Neural progenitor cell (in vitro differentiated cells): ENCODE results near the gene TBCK.

ENCODE experiments used
- CTCF ChIP-seq: fragments of 200-600 bp; sonication (generic); IDR thresholded peaks from 2 replicates; pipeline ENCODE4 v1.5.1; 2017; ENCODE audit warnings: antibody characterized with exemption, mild to moderate bottlenecking
- EZH2 ChIP-seq: fragments of 200-600 bp; sonication (generic); IDR thresholded peaks from 2 replicates; pipeline ENCODE4 v1.6.1; 2017; ENCODE audit warnings: antibody characterized with exemption, mild to moderate bottlenecking, moderate library complexity
- EZH2phosphoT487 ChIP-seq: fragments of 200-600 bp; sonication (generic); IDR thresholded peaks from 2 replicates; pipeline ENCODE4 v1.6.1; 2017; ENCODE audit warnings: antibody characterized with exemption

DNA sequence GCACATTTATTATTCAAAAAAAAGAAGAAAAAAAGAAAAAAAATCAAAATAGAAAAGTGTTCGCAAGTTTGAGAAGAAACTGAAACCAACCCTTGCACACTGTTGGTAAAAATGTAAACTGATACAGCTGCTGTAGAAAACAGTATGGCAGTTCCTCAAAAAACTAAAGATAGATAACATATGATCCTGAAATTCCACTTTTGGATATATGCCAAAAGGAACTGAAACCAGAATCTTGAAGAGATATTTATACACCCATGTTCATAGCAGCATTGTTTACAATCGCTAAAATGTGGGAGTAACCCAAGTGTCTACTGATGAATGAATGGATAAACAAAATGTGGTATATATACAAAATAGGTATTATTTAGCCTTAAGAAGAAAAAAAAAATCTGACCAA, 155.4 kb downstream of the TBCK start:
- TF ChIP-seq EZH2 (no peak), CTCF (no peak), EZH2phosphoT487 (no peak)
